Liver (tissue), 3 donors: ENCODE results near the gene MYO1F.

ENCODE experiments used
- CTCF ChIP-seq: fragments of 150-350 bp; IDR thresholded peaks from 2 replicates; pipeline ENCODE4 v1.5.1; 2017; ENCODE audit warnings: improper control_type of control experiment, low read depth, low read length; ENCODE audit not compliant: missing input control
- FOXA1 ChIP-seq: IDR thresholded peaks from 2 replicates; pipeline ENCODE4 v1.6.1; 2016; ENCODE audit warnings: antibody characterized with exemption
- GABPA ChIP-seq, 2 donors: IDR thresholded peaks in 1 of 2; conservative IDR thresholded peaks in 1 of 2; 2 replicates each; pipeline ENCODE4 v1.6.1; 2016; ENCODE audit warnings: antibody characterized with exemption in 2 of 2, mild to moderate bottlenecking in 1 of 2, moderate library complexity in 1 of 2
- HNF4A ChIP-seq, 2 donors: conservative IDR thresholded peaks; 2 replicates each; pipeline ENCODE4 v1.6.1; 2016; ENCODE audit warnings: antibody characterized with exemption in 2 of 2, mild to moderate bottlenecking in 2 of 2
- HNF4G ChIP-seq: IDR thresholded peaks from 2 replicates; pipeline ENCODE4 v1.6.1; 2016; ENCODE audit warnings: antibody characterized with exemption
- JUND ChIP-seq, 2 donors: IDR thresholded peaks; 2 replicates each; pipeline ENCODE4 v1.6.1; 2016; ENCODE audit warnings: antibody characterized with exemption in 2 of 2
- NR2F2 ChIP-seq: IDR thresholded peaks from 2 replicates; pipeline ENCODE4 v1.6.1; 2016; ENCODE audit warnings: antibody characterized with exemption
- RAD21 ChIP-seq, 2 donors: IDR thresholded peaks; 2 replicates each; pipeline ENCODE4 v1.6.1; 2016; ENCODE audit warnings: antibody characterized with exemption in 2 of 2, mild to moderate bottlenecking in 2 of 2
- REST ChIP-seq: IDR thresholded peaks from 2 replicates; pipeline ENCODE4 v1.6.1; 2016; ENCODE audit warnings: antibody characterized with exemption, mild to moderate bottlenecking
- SP1 ChIP-seq: IDR thresholded peaks from 2 replicates; pipeline ENCODE4 v1.6.1; 2018; ENCODE audit warnings: antibody characterized with exemption, mild to moderate bottlenecking
- TAF1 ChIP-seq: conservative IDR thresholded peaks from 2 replicates; pipeline ENCODE4 v1.6.1; 2016; ENCODE audit warnings: antibody characterized with exemption, mild to moderate bottlenecking
- YY1 ChIP-seq: IDR thresholded peaks from 2 replicates; pipeline ENCODE4 v1.6.1; 2016; ENCODE audit warnings: antibody characterized with exemption, mild to moderate bottlenecking
- TF ChIP-seq, protein P1 (sequence below): IDR thresholded peaks from 2 replicates; pipeline ENCODE4 v1.6.1; 2016; ENCODE audit warnings: antibody characterized with exemption
- TF ChIP-seq, protein P2 (sequence below): IDR thresholded peaks from 2 replicates; pipeline ENCODE4 v1.6.1; 2016; ENCODE audit warnings: antibody characterized with exemption
- donor health status: healthy.
- donor health status: healthy.

DNA sequence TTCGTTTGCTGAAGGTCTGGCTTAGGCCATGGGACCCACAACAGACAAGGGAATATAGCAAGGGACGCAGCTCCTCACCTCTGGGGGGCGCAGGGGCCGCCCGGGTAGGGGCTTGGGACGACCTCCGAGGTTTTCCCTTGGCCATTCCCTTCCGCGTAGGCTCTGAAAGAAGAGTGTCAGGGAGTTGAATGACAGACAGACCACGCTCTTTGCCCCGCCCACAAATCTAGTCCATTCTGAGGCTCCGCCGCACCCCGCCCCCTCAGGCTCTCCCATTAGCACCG is 51.9 kb downstream of the MYO1F start:
- TF ChIP-seq CTCF, result no peak
- TF ChIP-seq REST, result no peak
- TF ChIP-seq, protein P1, sequence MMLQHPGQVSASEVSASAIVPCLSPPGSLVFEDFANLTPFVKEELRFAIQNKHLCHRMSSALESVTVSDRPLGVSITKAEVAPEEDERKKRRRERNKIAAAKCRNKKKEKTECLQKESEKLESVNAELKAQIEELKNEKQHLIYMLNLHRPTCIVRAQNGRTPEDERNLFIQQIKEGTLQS, result no peak
- TF ChIP-seq HNF4G, result no peak
- TF ChIP-seq RAD21 (IDR thresholded peaks at IDR 0.05), result peak in 1 of 2 donors; percentile 10
- TF ChIP-seq SP1, result no peak
- TF ChIP-seq, protein P2, sequence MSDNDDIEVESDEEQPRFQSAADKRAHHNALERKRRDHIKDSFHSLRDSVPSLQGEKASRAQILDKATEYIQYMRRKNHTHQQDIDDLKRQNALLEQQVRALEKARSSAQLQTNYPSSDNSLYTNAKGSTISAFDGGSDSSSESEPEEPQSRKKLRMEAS, result no peak
- no peak for TF ChIP-seq NR2F2
- TF ChIP-seq TAF1, result peak; percentile 47
- TF ChIP-seq JUND (IDR thresholded peaks at IDR 0.05), result no peak
- TF ChIP-seq YY1, result no peak
- TF ChIP-seq FOXA1, result no peak
- TF ChIP-seq GABPA (IDR thresholded peaks at IDR 0.05 in 1 of 2, conservative IDR thresholded peaks at IDR 0.05 in 1 of 2), result no peak
- no peak for TF ChIP-seq HNF4A (conservative IDR thresholded peaks at IDR 0.05)
